H9 (cell line): Measurements from ENCODE around the gene IMPACT. TPM values are rescaled to one million over a fixed set of nuclear protein-coding genes. Genes with fewer than 3 reads are reported as not detected.

Experiments used
- DNase-seq: peaks from one replicate; pipeline ENCODE4 v3.0.0-alpha.2; 2017
- H2AFZ ChIP-seq: one replicate; pipeline ENCODE4 v1.6.1; 2013; ENCODE audit warnings: mild to moderate bottlenecking, low read length, control low read depth, moderate library complexity
- H2AK5ac ChIP-seq: 2 replicates; pipeline ENCODE4 v1.6.1; 2013; ENCODE audit warnings: low read length, control low read depth, mixed read lengths; ENCODE audit not compliant: insufficient read length
- H2BK120ac ChIP-seq: one replicate; pipeline ENCODE4 v1.6.1; 2013; ENCODE audit warnings: low read depth, mild to moderate bottlenecking, low read length, control low read depth, inconsistent platforms; ENCODE audit not compliant: poor library complexity, severe bottlenecking
- H2BK12ac ChIP-seq: 2 replicates; pipeline ENCODE4 v1.6.1; 2013; ENCODE audit warnings: low read length, control low read depth, mixed read lengths, low read depth; ENCODE audit not compliant: insufficient read length
- H2BK15ac ChIP-seq: 2 replicates; pipeline ENCODE4 v1.6.1; 2013; ENCODE audit warnings: low read depth, low read length, control low read depth
- H2BK20ac ChIP-seq: one replicate; pipeline ENCODE4 v1.6.1; 2013; ENCODE audit warnings: low read depth, mild to moderate bottlenecking, low read length, control low read depth, inconsistent platforms; ENCODE audit not compliant: poor library complexity, severe bottlenecking
- H2BK5ac ChIP-seq: 2 replicates; pipeline ENCODE4 v1.6.1; 2013; ENCODE audit warnings: low read length, control low read depth, mixed read lengths; ENCODE audit not compliant: insufficient read length
- H3K14ac ChIP-seq: 2 replicates; pipeline ENCODE4 v1.6.1; 2013; ENCODE audit warnings: low read length, control low read depth; ENCODE audit not compliant: insufficient read depth
- H3K18ac ChIP-seq: 2 replicates; pipeline ENCODE4 v1.6.1; 2013; ENCODE audit warnings: low read depth, mild to moderate bottlenecking, mixed read lengths, low read length, control low read depth; ENCODE audit not compliant: insufficient read length
- H3K23ac ChIP-seq: 2 replicates; pipeline ENCODE4 v1.6.1; 2013; ENCODE audit warnings: low read length, control low read depth, mixed read lengths, low read depth; ENCODE audit not compliant: insufficient read length
- H3K23me2 ChIP-seq: 2 replicates; pipeline ENCODE4 v1.6.1; 2013; ENCODE audit warnings: low read depth, mild to moderate bottlenecking, mixed read lengths, low read length, control low read depth; ENCODE audit not compliant: insufficient read length, poor library complexity, severe bottlenecking
- H3K27ac ChIP-seq: 2 replicates; pipeline ENCODE4 v1.5.1; 2013; ENCODE audit warnings: low read length, control low read depth, mixed read lengths, low read depth; ENCODE audit not compliant: insufficient read length
- H3K27me3 ChIP-seq: 2 replicates; pipeline ENCODE4 v1.6.1; 2013; ENCODE audit warnings: low read length, control low read depth, inconsistent platforms; ENCODE audit not compliant: insufficient read depth
- H3K4ac ChIP-seq: 2 replicates; pipeline ENCODE4 v1.6.1; 2013; ENCODE audit warnings: low read depth, mild to moderate bottlenecking, control low read depth, inconsistent platforms, low read length, moderate library complexity
- H3K4me1 ChIP-seq: 2 replicates; pipeline ENCODE4 v1.6.1; 2013; ENCODE audit warnings: low read length, control low read depth, inconsistent platforms; ENCODE audit not compliant: insufficient read depth
- H3K4me2 ChIP-seq: 2 replicates; pipeline ENCODE4 v1.6.1; 2013; ENCODE audit warnings: low read length, control low read depth, mixed read lengths; ENCODE audit not compliant: insufficient read length, insufficient read depth
- H3K56ac ChIP-seq: 2 replicates; pipeline ENCODE4 v1.6.1; 2013; ENCODE audit warnings: low read depth, mild to moderate bottlenecking, mixed read lengths, low read length, control low read depth; ENCODE audit not compliant: insufficient read length
- H3K79me1 ChIP-seq: 2 replicates; pipeline ENCODE4 v1.6.1; 2013; ENCODE audit warnings: low read depth, mild to moderate bottlenecking, moderate library complexity, low read length, control low read depth, inconsistent platforms; ENCODE audit not compliant: insufficient read depth, poor library complexity, severe bottlenecking
- H3K79me2 ChIP-seq: 2 replicates; pipeline ENCODE4 v1.6.1; 2013; ENCODE audit warnings: low read length, control low read depth, inconsistent platforms; ENCODE audit not compliant: insufficient read depth
- H3K9ac ChIP-seq: 2 replicates; pipeline ENCODE4 v1.6.1; 2013; ENCODE audit warnings: low read length, control low read depth, mixed read lengths; ENCODE audit not compliant: insufficient read length; ENCODE audit errors: extremely low read depth
- H3K9me3 ChIP-seq: one replicate; pipeline ENCODE4 v1.6.1; 2013; ENCODE audit warnings: low read depth, low read length, inconsistent platforms; ENCODE audit not compliant: control insufficient read depth
- H3T11ph ChIP-seq: one replicate; pipeline ENCODE4 v1.6.1; 2013; ENCODE audit warnings: mild to moderate bottlenecking, low read length, control low read depth, inconsistent platforms
- H4K20me1 ChIP-seq: one replicate; pipeline ENCODE4 v1.6.1; 2013; ENCODE audit not compliant: control insufficient read depth, insufficient read length, insufficient read depth
- H4K5ac ChIP-seq: 2 replicates; pipeline ENCODE4 v1.6.1; 2013; ENCODE audit warnings: low read depth, mild to moderate bottlenecking, mixed read lengths, low read length, control low read depth; ENCODE audit not compliant: insufficient read length
- H4K8ac ChIP-seq: replicated peaks from 2 replicates; pipeline ENCODE4 v1.6.1; 2013; ENCODE audit warnings: low read length, control low read depth, mixed read lengths, low read depth; ENCODE audit not compliant: insufficient read length
- H4K91ac ChIP-seq: 2 replicates; pipeline ENCODE4 v1.6.1; 2013; ENCODE audit warnings: low read depth, mild to moderate bottlenecking, moderate library complexity, mixed read lengths, low read length, control low read depth; ENCODE audit not compliant: insufficient read length
- H3K27ac Mint-ChIP-seq, 3 experiments: 2 replicates in 2 of 3; 3 replicates in 1 of 3; pipeline ENCODE4 v1.8.0; 2020 to 2021; ENCODE audit warnings: mixed read lengths in 3 of 3, mild to moderate bottlenecking in 1 of 3, moderate library complexity in 1 of 3
- H3K27me3 Mint-ChIP-seq: 2 replicates; pipeline ENCODE4 v1.8.0; 2021; ENCODE audit warnings: low read depth, mild to moderate bottlenecking, moderate library complexity, mixed read lengths
- H3K36me3 Mint-ChIP-seq, 3 experiments: 2 replicates in 2 of 3; 3 replicates in 1 of 3; pipeline ENCODE4 v1.8.0; 2020 to 2021; ENCODE audit warnings: low read depth in 3 of 3, mixed read lengths in 3 of 3; ENCODE audit not compliant: insufficient read depth in 1 of 3
- H3K4me1 Mint-ChIP-seq, 2 experiments: 2 replicates each; pipeline ENCODE4 v1.8.0; 2020; ENCODE audit warnings: mixed read lengths in 2 of 2
- H3K4me3 Mint-ChIP-seq, 2 experiments: 2 replicates in 1 of 2; 3 replicates in 1 of 2; pipeline ENCODE4 v1.8.0; 2020 to 2021; ENCODE audit warnings: mild to moderate bottlenecking in 2 of 2, mixed read lengths in 2 of 2, moderate library complexity in 1 of 2
- H3K9me3 Mint-ChIP-seq, 2 experiments: 2 replicates in 1 of 2; 3 replicates in 1 of 2; pipeline ENCODE4 v1.8.0; 2020; ENCODE audit warnings: mild to moderate bottlenecking in 2 of 2, mixed read lengths in 2 of 2, moderate library complexity in 1 of 2
- WGBS: extraction: QIAGEN DNeasy Blood & Tissue Kit; methylation state at CpG from one replicate; pipeline ENCODE4 v1.1.7; 2013; ENCODE audit warnings: missing lambda C conversion rate, low lambda C conversion rate, mixed read lengths; ENCODE audit not compliant: insufficient read length; ENCODE audit errors: extremely low coverage; 5-methylcytosine and 5-hydroxymethylcytosine counted together
- total RNA-seq: library from RNA; stranded (reverse); gene quantifications from 2 replicates; pipeline ENCODE4 v1.2.1, GENCODE V29; 2021
- TF ChIP-seq, protein P1 (sequence below): fragments of 200-600 bp; sonication (generic); conservative IDR thresholded peaks from 3 replicates; pipeline ENCODE4 v1.8.0; 2021; ENCODE audit warnings: antibody characterized with exemption, mild to moderate bottlenecking

IMPACT gene
- total RNA-seq, 1 experiment from 2014 or later: 41.9 TPM

DNA sequence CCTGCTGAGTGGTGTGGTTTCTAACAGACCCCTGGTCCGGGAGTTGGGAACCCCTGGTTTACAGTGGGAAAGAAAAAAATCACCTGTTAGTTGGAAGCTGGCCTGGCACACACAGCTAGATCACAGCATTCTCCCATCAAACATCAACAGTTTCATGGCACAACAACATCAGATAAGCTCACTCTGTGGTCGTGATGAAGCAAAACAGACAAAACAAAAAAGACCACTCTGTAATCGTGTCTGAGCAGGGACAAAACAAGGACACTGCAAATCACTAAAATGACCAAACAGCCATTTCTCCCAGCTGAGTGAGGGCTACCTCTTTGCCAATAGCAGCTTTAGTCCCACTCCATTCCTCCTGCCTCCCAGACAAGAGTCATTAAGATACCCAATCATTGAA is 9.0 kb upstream of the IMPACT start:
- Histone ChIP-seq H3K23ac (no peak overlapping the region), H3K9ac (no peak overlapping the region), H3K27me3 (no peaks in the 10 kb centered on the region), H3K4me1 (no peaks in the 10 kb centered on the region), H3K27ac (no peak overlapping the region), H3K4ac (no peak overlapping the region), H3K18ac (no peak overlapping the region), H2BK15ac (no peak overlapping the region), H3K79me2 (no peaks in the 10 kb centered on the region), H4K5ac (no peak overlapping the region), H2AK5ac (no peak overlapping the region), H3T11ph (no peak overlapping the region), H3K14ac (no peak overlapping the region), H2AFZ (no peak overlapping the region), H3K23me2 (no peaks in the 10 kb centered on the region), H4K20me1 (no peaks in the 10 kb centered on the region), H4K91ac (no peak overlapping the region), H3K9me3 (no peaks in the 10 kb centered on the region), H2BK12ac (no peak overlapping the region), H3K79me1 (no peaks in the 10 kb centered on the region), H3K56ac (no peak overlapping the region), H2BK20ac (no peak overlapping the region), H4K8ac (no peak overlapping the region), H2BK5ac (no peak overlapping the region), H3K4me2 (no peak overlapping the region), H2BK120ac (no peak overlapping the region)
- WGBS: no CpG with 5 or more reads among the region's 3 CpGs
- peaks cover 2% of the 10 kb centered on the region; the same call in 1 of the 2 replicates for H3K27me3 Mint-ChIP-seq
- no peak overlapping the region; a peak in 2 of 7 replicates for H3K27ac Mint-ChIP-seq
- TF ChIP-seq, protein P1, sequence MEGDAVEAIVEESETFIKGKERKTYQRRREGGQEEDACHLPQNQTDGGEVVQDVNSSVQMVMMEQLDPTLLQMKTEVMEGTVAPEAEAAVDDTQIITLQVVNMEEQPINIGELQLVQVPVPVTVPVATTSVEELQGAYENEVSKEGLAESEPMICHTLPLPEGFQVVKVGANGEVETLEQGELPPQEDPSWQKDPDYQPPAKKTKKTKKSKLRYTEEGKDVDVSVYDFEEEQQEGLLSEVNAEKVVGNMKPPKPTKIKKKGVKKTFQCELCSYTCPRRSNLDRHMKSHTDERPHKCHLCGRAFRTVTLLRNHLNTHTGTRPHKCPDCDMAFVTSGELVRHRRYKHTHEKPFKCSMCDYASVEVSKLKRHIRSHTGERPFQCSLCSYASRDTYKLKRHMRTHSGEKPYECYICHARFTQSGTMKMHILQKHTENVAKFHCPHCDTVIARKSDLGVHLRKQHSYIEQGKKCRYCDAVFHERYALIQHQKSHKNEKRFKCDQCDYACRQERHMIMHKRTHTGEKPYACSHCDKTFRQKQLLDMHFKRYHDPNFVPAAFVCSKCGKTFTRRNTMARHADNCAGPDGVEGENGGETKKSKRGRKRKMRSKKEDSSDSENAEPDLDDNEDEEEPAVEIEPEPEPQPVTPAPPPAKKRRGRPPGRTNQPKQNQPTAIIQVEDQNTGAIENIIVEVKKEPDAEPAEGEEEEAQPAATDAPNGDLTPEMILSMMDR: no peak
- no peak for DNase-seq
- peaks cover 4 to 11% of the 10 kb centered on the region in 2 experiments for H3K4me1 Mint-ChIP-seq
- H3K36me3 Mint-ChIP-seq: no peaks in the 10 kb centered on the region
- H3K4me3 Mint-ChIP-seq: no peak overlapping the region
- no peaks in the 10 kb centered on the region for H3K9me3 Mint-ChIP-seq
